GM21723 (cell line): ENCODE results near the gene SIRT6.
"Not testable (repeated sequence)": the region's sequence is repeated elsewhere in the genome, so short reads cannot be mapped to it uniquely, and the experiment has no call there.

Source experiments
- ATAC-seq: cut with Tn5 transposase; IDR thresholded peaks from one replicate; pipeline ENCODE4 v1.9.1; 2021; ENCODE audit warnings: mild to moderate bottlenecking, moderate library complexity; ENCODE audit not compliant: unreplicated experiment

Gene SIRT6

GRCh38 chr19:4175669-4175931 is 6.8 kb downstream of the SIRT6 start:
- ATAC-seq, result no peak

- no peak for ATAC-seq
These were observed 7.3 kb downstream of the SIRT6 start for GRCh38 chr19:4174895-4175668.

DNA sequence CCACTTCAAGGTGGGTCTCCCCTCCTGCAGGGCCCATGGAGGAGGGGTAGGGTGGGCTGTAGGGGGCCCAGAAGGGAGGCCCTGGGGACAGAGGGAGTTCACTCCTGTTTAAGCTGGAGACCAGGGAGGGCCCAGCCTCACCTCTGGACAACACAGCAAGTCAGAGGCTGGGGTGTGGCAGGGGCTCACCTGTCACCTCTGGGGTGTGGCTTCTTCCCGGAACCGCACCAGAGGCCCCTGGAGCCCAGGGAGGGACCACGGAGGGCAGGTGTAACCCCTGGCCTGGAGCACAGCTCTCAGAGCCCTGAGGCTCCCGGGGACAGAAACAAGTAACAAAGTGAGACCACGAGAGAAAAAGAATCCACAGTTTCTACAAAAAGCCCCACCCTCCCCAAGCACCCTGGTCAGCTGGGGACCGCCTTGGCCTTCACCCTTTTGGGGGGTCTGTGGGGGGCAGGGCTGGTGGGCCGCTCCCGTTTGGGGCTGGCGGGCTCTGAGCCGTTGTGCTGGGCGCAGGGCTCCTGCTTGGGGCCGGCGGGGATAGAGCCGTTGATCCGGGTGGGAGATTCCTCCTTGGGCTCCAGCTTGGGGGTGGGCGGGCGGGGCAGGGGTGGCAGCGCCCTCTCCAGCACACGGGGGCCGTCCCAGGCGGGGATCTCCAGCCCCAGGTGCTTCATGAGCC is 8.0 kb downstream of the SIRT6 start:
- ATAC-seq, result no peak

GRCh38 chr19:4173479-4174212 is 8.7 kb downstream of the SIRT6 start:
- no peak for ATAC-seq

GRCh38 chr19:4172861-4173473 is 9.4 kb downstream of the SIRT6 start:
- no peak for ATAC-seq

GRCh38 chr19:4171676-4172075 is 10.7 kb downstream of the SIRT6 start:
- ATAC-seq, result no peak

DNA sequence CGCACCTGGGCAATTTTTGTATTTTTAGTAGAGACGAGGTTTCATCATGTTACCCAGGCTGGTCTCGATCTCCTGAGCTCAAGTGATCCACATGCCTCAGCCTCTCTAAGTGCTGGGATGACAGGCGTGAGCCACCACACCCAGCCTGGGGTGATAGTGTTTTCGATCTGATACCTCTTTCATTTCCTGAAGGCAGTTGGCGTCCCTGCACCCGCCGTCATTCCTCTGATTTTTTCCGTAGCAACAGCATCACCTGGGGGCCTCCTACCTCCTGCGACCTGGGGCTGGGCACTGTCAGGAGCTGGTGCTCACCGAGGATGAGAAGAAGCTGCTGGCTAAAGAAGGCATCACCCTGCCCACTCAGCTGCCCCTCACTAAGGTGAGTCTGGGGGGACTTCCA is 18.1 kb downstream of the SIRT6 start:
- no peak for ATAC-seq

- no peak for ATAC-seq
These were observed 20.8 kb downstream of the SIRT6 start for GRCh38 chr19:4161415-4162077.

GRCh38 chr19:4157971-4158370 is 24.4 kb downstream of the SIRT6 start:
- ATAC-seq, result not testable (repeated sequence)

- no peak for ATAC-seq
These were observed 25.2 kb downstream of the SIRT6 start for GRCh38 chr19:4157164-4157563.

DNA sequence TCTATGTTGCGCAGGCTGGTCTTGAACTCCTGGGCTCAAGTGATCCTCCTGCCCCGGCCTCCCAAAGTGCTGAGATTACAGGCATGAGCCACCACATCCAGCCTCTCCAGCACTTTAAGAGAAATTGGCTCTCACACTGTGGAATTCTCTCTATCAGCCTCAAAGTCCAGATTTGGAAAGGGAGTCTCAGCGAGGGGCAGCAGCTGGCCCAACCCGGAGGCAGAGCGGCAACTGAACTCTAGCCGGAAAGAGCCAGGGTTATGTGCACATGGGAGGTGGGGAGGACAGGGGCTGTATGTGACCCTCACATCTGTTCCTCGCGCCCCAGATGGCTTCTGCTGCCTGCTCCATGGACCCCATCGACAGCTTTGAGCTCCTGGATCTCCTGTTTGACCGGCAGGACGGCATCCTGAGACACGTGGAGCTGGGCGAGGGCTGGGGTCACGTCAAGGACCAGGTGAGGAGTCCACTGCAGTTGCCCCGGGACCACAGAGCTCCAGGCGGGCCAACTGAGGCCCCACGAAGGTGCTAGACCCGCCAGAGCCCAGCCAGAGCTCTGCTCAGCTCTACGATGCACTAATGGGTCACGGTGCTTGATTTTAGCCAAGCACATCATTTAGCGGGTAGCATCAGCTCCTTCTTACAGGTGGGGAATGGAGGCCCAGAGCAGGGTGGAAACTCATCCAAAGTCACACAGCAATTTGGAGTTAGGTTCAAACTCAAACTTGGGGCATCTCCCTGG is 27.6 kb downstream of the SIRT6 start:
- no peak for ATAC-seq

- ATAC-seq, result no peak
These were observed 29.9 kb downstream of the SIRT6 start for GRCh38 chr19:4152241-4152998.

DNA sequence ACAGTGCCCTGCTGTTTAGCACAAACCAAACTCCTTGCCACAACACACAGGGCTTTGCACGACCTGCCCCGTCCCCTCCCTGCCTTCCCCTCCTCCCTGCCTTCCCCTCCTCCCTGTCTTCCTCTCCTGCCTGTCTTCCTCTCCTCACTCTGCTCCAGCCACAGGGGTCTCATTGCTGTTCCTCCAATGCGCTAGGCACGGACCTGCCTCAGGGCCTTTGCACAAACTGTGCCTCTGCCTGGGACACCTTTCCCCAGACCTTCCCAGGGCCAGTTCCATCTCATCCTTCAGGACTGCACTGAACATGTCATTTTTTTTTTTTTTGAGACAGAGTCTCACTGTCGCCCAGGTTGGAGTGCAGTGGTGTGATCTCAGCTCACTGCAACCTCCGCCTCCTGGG is 30.7 kb downstream of the SIRT6 start:
- ATAC-seq, result no peak

DNA sequence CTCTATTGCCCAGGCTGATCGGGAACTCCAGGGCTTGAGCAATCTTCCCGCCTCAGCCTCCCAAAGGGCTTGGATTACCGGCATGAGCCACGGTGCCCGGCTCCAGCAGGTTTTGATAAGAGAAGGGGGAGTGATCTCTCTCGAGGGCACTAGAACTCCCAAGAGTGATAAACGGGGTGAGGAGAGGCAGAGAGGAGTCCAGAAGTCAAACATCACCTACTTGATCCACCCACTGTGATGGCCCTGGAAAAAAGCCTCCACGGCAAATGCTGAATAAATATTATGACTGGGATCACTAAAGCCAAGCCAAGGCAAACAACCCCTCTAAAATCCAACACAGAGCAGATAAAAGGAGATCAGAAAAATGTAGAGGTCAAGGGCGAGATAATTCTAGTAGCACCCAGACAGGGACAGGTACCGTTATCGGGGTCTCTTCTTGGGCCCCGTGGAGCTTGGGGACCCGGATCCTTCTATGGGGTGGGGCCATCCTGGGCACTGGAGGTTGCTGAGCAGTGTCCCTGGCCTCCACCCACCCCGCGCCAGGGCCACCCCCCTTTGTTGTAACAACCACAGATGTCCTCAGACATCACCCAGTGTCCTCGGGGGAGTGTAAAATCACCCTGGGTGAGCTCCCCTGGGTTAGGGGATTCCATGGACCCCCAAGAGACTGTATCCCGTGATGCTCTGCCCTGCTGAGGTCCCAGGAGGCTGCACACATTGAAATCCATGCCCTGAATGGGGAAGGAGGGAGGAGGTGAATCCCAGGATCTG is 32.7 kb downstream of the SIRT6 start:
- ATAC-seq, result no peak

DNA sequence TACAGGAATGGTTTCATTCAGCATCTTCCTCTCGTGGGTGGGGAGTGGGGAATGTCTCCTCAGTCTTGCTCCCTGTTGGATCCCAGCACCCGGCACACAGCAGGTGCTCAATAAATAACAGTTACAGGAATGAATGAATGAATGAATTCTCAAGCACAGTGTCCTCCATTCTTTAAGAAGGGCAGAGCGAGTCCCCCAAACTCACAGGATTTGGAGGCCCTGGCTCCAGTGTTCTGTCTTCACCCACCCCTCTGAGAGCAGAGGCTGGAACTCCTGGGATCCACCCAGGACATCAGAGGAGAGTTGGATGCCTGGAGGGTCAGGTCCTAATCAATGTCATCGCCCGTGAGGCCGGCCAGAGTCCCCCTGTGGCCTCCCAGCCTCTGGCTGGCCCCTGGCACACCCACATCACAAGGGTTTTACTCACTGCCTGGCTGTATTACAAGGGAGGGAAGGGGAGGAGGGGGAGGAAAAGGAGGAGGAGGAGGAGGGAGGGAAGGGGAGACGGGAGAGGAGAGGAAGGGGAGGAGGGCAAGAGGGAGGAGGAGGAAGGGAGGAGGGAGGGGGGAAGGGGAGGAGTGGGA is 37.6 kb downstream of the SIRT6 start:
- no peak for ATAC-seq

DNA sequence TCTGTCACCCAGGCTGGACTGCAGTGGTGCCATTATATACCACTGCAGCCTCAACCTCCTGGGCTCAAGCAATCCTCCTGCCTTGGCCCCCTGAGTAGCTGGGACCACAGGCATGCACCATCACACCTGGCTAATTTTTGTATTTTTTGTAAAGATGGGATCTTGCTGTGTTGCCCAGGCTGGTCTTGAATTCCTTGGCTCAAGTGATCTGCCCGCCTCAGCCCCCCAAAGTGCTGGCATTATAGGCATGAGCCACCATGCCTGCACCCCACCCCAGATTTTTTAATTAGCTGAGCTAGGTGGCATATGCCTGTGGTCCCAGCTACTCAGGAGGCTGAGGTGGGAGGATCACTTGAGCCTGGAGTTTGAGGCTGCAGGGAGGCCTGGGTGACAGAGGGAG is 39.4 kb downstream of the SIRT6 start:
- not testable (repeated sequence) for ATAC-seq

DNA sequence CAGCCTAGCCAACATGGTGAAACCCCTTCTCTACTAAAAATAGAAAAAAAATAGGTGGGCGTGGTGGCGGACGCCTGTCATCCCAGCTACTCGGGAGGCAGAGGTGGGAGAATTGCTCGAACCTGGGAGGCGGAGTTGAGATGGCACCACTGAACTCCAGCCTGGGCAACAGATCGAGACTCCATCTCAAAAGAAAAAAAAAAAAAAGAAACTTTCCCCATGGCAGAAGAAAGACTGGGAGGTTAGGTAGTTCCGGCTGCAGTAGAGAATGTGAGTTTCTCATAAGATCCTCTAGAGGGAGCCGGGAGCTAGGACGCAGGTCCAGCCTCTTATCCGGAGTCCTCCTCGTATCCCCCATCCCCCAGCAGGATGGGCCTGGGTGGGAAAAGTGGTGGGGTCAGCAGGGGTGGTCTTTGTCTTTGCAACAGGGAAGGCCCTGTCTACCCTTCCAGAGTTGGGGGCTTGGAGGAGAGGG is 42.1 kb downstream of the SIRT6 start:
- ATAC-seq, result no peak

DNA sequence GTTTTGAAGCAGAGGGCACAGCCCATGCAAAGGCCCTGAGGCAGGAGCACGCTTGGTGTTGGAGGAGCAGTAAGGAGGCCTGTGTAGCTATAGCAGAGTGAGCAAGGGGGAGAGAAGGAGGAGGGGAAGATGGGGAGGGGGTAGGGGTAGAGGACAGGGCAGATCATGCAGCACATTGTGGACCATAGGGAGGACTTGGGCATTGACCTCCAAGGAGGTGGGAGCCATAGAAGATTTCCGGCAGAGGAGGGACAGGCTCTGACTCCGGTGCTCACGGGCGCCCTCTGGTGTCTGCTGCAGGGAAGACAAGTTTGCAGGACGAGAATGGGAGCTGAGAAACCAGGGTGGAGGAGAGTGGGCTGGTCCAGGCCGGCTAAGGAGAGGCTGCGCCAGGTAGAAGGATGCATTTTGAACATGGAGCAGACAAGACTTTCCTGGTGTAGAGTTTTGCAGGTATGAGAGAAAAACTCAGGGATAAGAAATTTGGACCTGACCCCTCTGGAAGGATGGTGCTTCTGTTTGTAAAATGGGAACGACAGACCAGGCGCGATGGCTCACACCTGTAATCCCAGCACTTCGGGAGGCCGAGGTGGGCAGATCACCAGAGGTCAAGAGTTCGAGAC is 42.6 kb downstream of the SIRT6 start:
- no peak for ATAC-seq
